H9 (cell line): ENCODE data around the gene ESPNL. TPM values are rescaled to one million over a fixed set of nuclear protein-coding genes. Genes with fewer than 3 reads are reported as not detected.

Experiments used
- DNase-seq: peaks from one replicate; pipeline ENCODE4 v3.0.0-alpha.2; 2017
- H2AFZ ChIP-seq: one replicate; pipeline ENCODE4 v1.6.1; 2013; ENCODE audit warnings: mild to moderate bottlenecking, low read length, control low read depth, moderate library complexity
- H2AK5ac ChIP-seq: 2 replicates; pipeline ENCODE4 v1.6.1; 2013; ENCODE audit warnings: low read length, control low read depth, mixed read lengths; ENCODE audit not compliant: insufficient read length
- H2BK120ac ChIP-seq: one replicate; pipeline ENCODE4 v1.6.1; 2013; ENCODE audit warnings: low read depth, mild to moderate bottlenecking, low read length, control low read depth, inconsistent platforms; ENCODE audit not compliant: poor library complexity, severe bottlenecking
- H2BK12ac ChIP-seq: 2 replicates; pipeline ENCODE4 v1.6.1; 2013; ENCODE audit warnings: low read length, control low read depth, mixed read lengths, low read depth; ENCODE audit not compliant: insufficient read length
- H2BK15ac ChIP-seq: 2 replicates; pipeline ENCODE4 v1.6.1; 2013; ENCODE audit warnings: low read depth, low read length, control low read depth
- H2BK20ac ChIP-seq: one replicate; pipeline ENCODE4 v1.6.1; 2013; ENCODE audit warnings: low read depth, mild to moderate bottlenecking, low read length, control low read depth, inconsistent platforms; ENCODE audit not compliant: poor library complexity, severe bottlenecking
- H2BK5ac ChIP-seq: 2 replicates; pipeline ENCODE4 v1.6.1; 2013; ENCODE audit warnings: low read length, control low read depth, mixed read lengths; ENCODE audit not compliant: insufficient read length
- H3K14ac ChIP-seq: 2 replicates; pipeline ENCODE4 v1.6.1; 2013; ENCODE audit warnings: low read length, control low read depth; ENCODE audit not compliant: insufficient read depth
- H3K18ac ChIP-seq: 2 replicates; pipeline ENCODE4 v1.6.1; 2013; ENCODE audit warnings: low read depth, mild to moderate bottlenecking, mixed read lengths, low read length, control low read depth; ENCODE audit not compliant: insufficient read length
- H3K23ac ChIP-seq: 2 replicates; pipeline ENCODE4 v1.6.1; 2013; ENCODE audit warnings: low read length, control low read depth, mixed read lengths, low read depth; ENCODE audit not compliant: insufficient read length
- H3K23me2 ChIP-seq: 2 replicates; pipeline ENCODE4 v1.6.1; 2013; ENCODE audit warnings: low read depth, mild to moderate bottlenecking, mixed read lengths, low read length, control low read depth; ENCODE audit not compliant: insufficient read length, poor library complexity, severe bottlenecking
- H3K27ac ChIP-seq: 2 replicates; pipeline ENCODE4 v1.5.1; 2013; ENCODE audit warnings: low read length, control low read depth, mixed read lengths, low read depth; ENCODE audit not compliant: insufficient read length
- H3K27me3 ChIP-seq: 2 replicates; pipeline ENCODE4 v1.6.1; 2013; ENCODE audit warnings: low read length, control low read depth, inconsistent platforms; ENCODE audit not compliant: insufficient read depth
- H3K4ac ChIP-seq: 2 replicates; pipeline ENCODE4 v1.6.1; 2013; ENCODE audit warnings: low read depth, mild to moderate bottlenecking, control low read depth, inconsistent platforms, low read length, moderate library complexity
- H3K4me1 ChIP-seq: 2 replicates; pipeline ENCODE4 v1.6.1; 2013; ENCODE audit warnings: low read length, control low read depth, inconsistent platforms; ENCODE audit not compliant: insufficient read depth
- H3K4me2 ChIP-seq: 2 replicates; pipeline ENCODE4 v1.6.1; 2013; ENCODE audit warnings: low read length, control low read depth, mixed read lengths; ENCODE audit not compliant: insufficient read length, insufficient read depth
- H3K56ac ChIP-seq: 2 replicates; pipeline ENCODE4 v1.6.1; 2013; ENCODE audit warnings: low read depth, mild to moderate bottlenecking, mixed read lengths, low read length, control low read depth; ENCODE audit not compliant: insufficient read length
- H3K79me1 ChIP-seq: 2 replicates; pipeline ENCODE4 v1.6.1; 2013; ENCODE audit warnings: low read depth, mild to moderate bottlenecking, moderate library complexity, low read length, control low read depth, inconsistent platforms; ENCODE audit not compliant: insufficient read depth, poor library complexity, severe bottlenecking
- H3K79me2 ChIP-seq: 2 replicates; pipeline ENCODE4 v1.6.1; 2013; ENCODE audit warnings: low read length, control low read depth, inconsistent platforms; ENCODE audit not compliant: insufficient read depth
- H3K9ac ChIP-seq: 2 replicates; pipeline ENCODE4 v1.6.1; 2013; ENCODE audit warnings: low read length, control low read depth, mixed read lengths; ENCODE audit not compliant: insufficient read length; ENCODE audit errors: extremely low read depth
- H3K9me3 ChIP-seq: one replicate; pipeline ENCODE4 v1.6.1; 2013; ENCODE audit warnings: low read depth, low read length, inconsistent platforms; ENCODE audit not compliant: control insufficient read depth
- H3T11ph ChIP-seq: one replicate; pipeline ENCODE4 v1.6.1; 2013; ENCODE audit warnings: mild to moderate bottlenecking, low read length, control low read depth, inconsistent platforms
- H4K20me1 ChIP-seq: one replicate; pipeline ENCODE4 v1.6.1; 2013; ENCODE audit not compliant: control insufficient read depth, insufficient read length, insufficient read depth
- H4K5ac ChIP-seq: 2 replicates; pipeline ENCODE4 v1.6.1; 2013; ENCODE audit warnings: low read depth, mild to moderate bottlenecking, mixed read lengths, low read length, control low read depth; ENCODE audit not compliant: insufficient read length
- H4K8ac ChIP-seq: replicated peaks from 2 replicates; pipeline ENCODE4 v1.6.1; 2013; ENCODE audit warnings: low read length, control low read depth, mixed read lengths, low read depth; ENCODE audit not compliant: insufficient read length
- H4K91ac ChIP-seq: 2 replicates; pipeline ENCODE4 v1.6.1; 2013; ENCODE audit warnings: low read depth, mild to moderate bottlenecking, moderate library complexity, mixed read lengths, low read length, control low read depth; ENCODE audit not compliant: insufficient read length
- H3K27ac Mint-ChIP-seq, 3 experiments: 2 replicates in 2 of 3; 3 replicates in 1 of 3; pipeline ENCODE4 v1.8.0; 2020 to 2021; ENCODE audit warnings: mixed read lengths in 3 of 3, mild to moderate bottlenecking in 1 of 3, moderate library complexity in 1 of 3
- H3K27me3 Mint-ChIP-seq: 2 replicates; pipeline ENCODE4 v1.8.0; 2021; ENCODE audit warnings: low read depth, mild to moderate bottlenecking, moderate library complexity, mixed read lengths
- H3K36me3 Mint-ChIP-seq, 3 experiments: 2 replicates in 2 of 3; 3 replicates in 1 of 3; pipeline ENCODE4 v1.8.0; 2020 to 2021; ENCODE audit warnings: low read depth in 3 of 3, mixed read lengths in 3 of 3; ENCODE audit not compliant: insufficient read depth in 1 of 3
- H3K4me1 Mint-ChIP-seq, 2 experiments: 2 replicates each; pipeline ENCODE4 v1.8.0; 2020; ENCODE audit warnings: mixed read lengths in 2 of 2
- H3K4me3 Mint-ChIP-seq, 2 experiments: 2 replicates in 1 of 2; 3 replicates in 1 of 2; pipeline ENCODE4 v1.8.0; 2020 to 2021; ENCODE audit warnings: mild to moderate bottlenecking in 2 of 2, mixed read lengths in 2 of 2, moderate library complexity in 1 of 2
- H3K9me3 Mint-ChIP-seq, 2 experiments: 2 replicates in 1 of 2; 3 replicates in 1 of 2; pipeline ENCODE4 v1.8.0; 2020; ENCODE audit warnings: mild to moderate bottlenecking in 2 of 2, mixed read lengths in 2 of 2, moderate library complexity in 1 of 2
- CTCF ChIP-seq: fragments of 200-600 bp; sonication (generic); conservative IDR thresholded peaks from 3 replicates; pipeline ENCODE4 v1.8.0; 2021; ENCODE audit warnings: antibody characterized with exemption, mild to moderate bottlenecking
- WGBS: extraction: QIAGEN DNeasy Blood & Tissue Kit; methylation state at CpG from one replicate; pipeline ENCODE4 v1.1.7; 2013; ENCODE audit warnings: missing lambda C conversion rate, low lambda C conversion rate, mixed read lengths; ENCODE audit not compliant: insufficient read length; ENCODE audit errors: extremely low coverage; 5-methylcytosine and 5-hydroxymethylcytosine counted together
- total RNA-seq: library from RNA; stranded (reverse); gene quantifications from 2 replicates; pipeline ENCODE4 v1.2.1, GENCODE V29; 2021

The ESPNL gene
- total RNA-seq, 1 experiment from 2014 or later = 0.17 TPM

- no CpG with 5 or more reads among the region's 1 CpG for WGBS
Observed at GRCh38 chr2:238077292-238077691, 22.8 kb upstream of the ESPNL start.

More at GRCh38 chr2:238077292-238077691, 22.8 kb upstream of the ESPNL start:
- Histone ChIP-seq H2AK5ac (no peak overlapping the region), H3K56ac (no peak overlapping the region), H2BK12ac (no peak overlapping the region), H4K20me1 (no peaks in the 10 kb centered on the region), H3K4me2 (no peak overlapping the region), H4K91ac (no peak overlapping the region), H3K23ac (no peak overlapping the region), H3K27me3 (no peaks in the 10 kb centered on the region), H3K14ac (no peak overlapping the region), H3K27ac (no peak overlapping the region), H2BK120ac (no peak overlapping the region), H2BK20ac (no peak overlapping the region), H3T11ph (no peak overlapping the region), H2BK5ac (no peak overlapping the region), H3K9ac (no peak overlapping the region), H3K9me3 (no peaks in the 10 kb centered on the region), H3K4me1 (no peaks in the 10 kb centered on the region), H2AFZ (no peak overlapping the region), H3K79me1 (peaks cover 5% of the 10 kb centered on the region), H3K4ac (no peak overlapping the region), H3K18ac (peak overlapping the region; percentile 36), H3K79me2 (no peaks in the 10 kb centered on the region), H3K23me2 (no peaks in the 10 kb centered on the region), H4K5ac (no peak overlapping the region), H2BK15ac (no peak overlapping the region), H4K8ac (no peak overlapping the region)
- peaks cover 29 to 31% of the 10 kb centered on the region in 2 experiments for H3K4me1 Mint-ChIP-seq
- DNase-seq = no peak
- no peak overlapping the region for H3K4me3 Mint-ChIP-seq
- H3K27me3 Mint-ChIP-seq = no peaks in the 10 kb centered on the region
- no peak for TF ChIP-seq CTCF
- H3K9me3 Mint-ChIP-seq = 0 out of 5 replicates have a peak, but pooled peaks cover 0 to 5% of the 10 kb centered on the region in 2 experiments
- peak overlapping the region; percentile 36 to 95 (median 74); a peak in 6 of 7 replicates for H3K27ac Mint-ChIP-seq
- H3K36me3 Mint-ChIP-seq = peaks cover 55 to 84% (median 71%) of the 10 kb centered on the region in 3 experiments
